HUES6 (cell line): Measurements from ENCODE around the gene MDFI.

Experiments
- H3K27ac ChIP-seq: 2 replicates; pipeline ENCODE4 v1.7.0; 2013; ENCODE audit warnings: low read depth, mild to moderate bottlenecking, low read length, inconsistent platforms
- H3K27me3 ChIP-seq: 2 replicates; pipeline ENCODE4 v1.6.1; 2013; ENCODE audit warnings: low read length; ENCODE audit not compliant: control insufficient read depth, insufficient read depth
- H3K36me3 ChIP-seq: 2 replicates; pipeline ENCODE4 v1.6.1; 2013; ENCODE audit warnings: low read length; ENCODE audit not compliant: control insufficient read depth, insufficient read depth
- H3K4me1 ChIP-seq: 2 replicates; pipeline ENCODE4 v1.6.1; 2013; ENCODE audit warnings: low read length; ENCODE audit not compliant: control insufficient read depth, insufficient read depth
- H3K4me3 ChIP-seq: 2 replicates; pipeline ENCODE4 v1.5.1; 2013; ENCODE audit warnings: low read depth, low read length
- H3K9ac ChIP-seq: one replicate; pipeline ENCODE4 v1.6.1; 2013; ENCODE audit warnings: mild to moderate bottlenecking, low read length
- H3K9me3 ChIP-seq: 2 replicates; pipeline ENCODE4 v1.6.1; 2013; ENCODE audit warnings: low read depth, low read length; ENCODE audit not compliant: control insufficient read depth, insufficient read depth

The MDFI gene

GRCh38 chr6:41638002-41638934, at the start of gene MDFI:
Gene MDFI, plus strand, starts transcription at chr6:41638468. Its CDS starts 282 bp downstream, at chr6:41638750.
- Histone ChIP-seq H3K36me3 (no peaks in the 10 kb centered on the region), H3K4me3 (peak within 1 kb of the TSS; percentile 92), H3K27me3 (peaks cover 62% of the 10 kb centered on the region), H3K9me3 (no peaks in the 10 kb centered on the region), H3K27ac (peak within 1 kb of the TSS; percentile 54; the same call in 1 of the 2 replicates), H3K4me1 (peaks cover 50% of the 10 kb centered on the region), H3K9ac (peak within 1 kb of the TSS; percentile 73)

GRCh38 chr6:41589223-41589622, 49.0 kb upstream of the MDFI start:
- no peaks in the 10 kb centered on the region for H3K9me3 ChIP-seq
- peaks cover 45% of the 10 kb centered on the region for H3K4me1 ChIP-seq
- H3K27ac ChIP-seq = no peak overlapping the region
- H3K27me3 ChIP-seq = peaks cover 41% of the 10 kb centered on the region
- H3K9ac ChIP-seq = no peak overlapping the region
- no peak overlapping the region for H3K4me3 ChIP-seq
- H3K36me3 ChIP-seq = peaks cover 6% of the 10 kb centered on the region

- Histone ChIP-seq H3K27me3 (peaks cover 41% of the 10 kb centered on the region), H3K36me3 (peaks cover 6% of the 10 kb centered on the region), H3K4me1 (peaks cover 38% of the 10 kb centered on the region), H3K9me3 (no peaks in the 10 kb centered on the region), H3K4me3 (no peak overlapping the region), H3K27ac (no peak overlapping the region), H3K9ac (no peak overlapping the region)
Measured at GRCh38 chr6:41589636-41590622, 48.3 kb upstream of the MDFI start.

GRCh38 chr6:41591122-41591521, 47.1 kb upstream of the MDFI start:
- Histone ChIP-seq H3K4me3 (no peak overlapping the region), H3K27me3 (peaks cover 36% of the 10 kb centered on the region), H3K9me3 (no peaks in the 10 kb centered on the region), H3K9ac (no peak overlapping the region), H3K4me1 (peaks cover 29% of the 10 kb centered on the region), H3K36me3 (peaks cover 6% of the 10 kb centered on the region), H3K27ac (no peak overlapping the region)

GRCh38 chr6:41591859-41592502, 46.3 kb upstream of the MDFI start:
- peaks cover 36% of the 10 kb centered on the region for H3K27me3 ChIP-seq
- no peak overlapping the region for H3K27ac ChIP-seq
- no peak overlapping the region for H3K4me3 ChIP-seq
- H3K4me1 ChIP-seq = peaks cover 25% of the 10 kb centered on the region
- H3K9me3 ChIP-seq = no peaks in the 10 kb centered on the region
- H3K9ac ChIP-seq = no peak overlapping the region
- peaks cover 6% of the 10 kb centered on the region for H3K36me3 ChIP-seq

GRCh38 chr6:41593406-41593805, 44.9 kb upstream of the MDFI start:
- Histone ChIP-seq H3K4me1 (peaks cover 20% of the 10 kb centered on the region), H3K9ac (no peak overlapping the region), H3K27ac (no peak overlapping the region), H3K36me3 (peaks cover 6% of the 10 kb centered on the region), H3K4me3 (no peak overlapping the region), H3K9me3 (no peaks in the 10 kb centered on the region), H3K27me3 (peaks cover 32% of the 10 kb centered on the region)

GRCh38 chr6:41593839-41594238, 44.4 kb upstream of the MDFI start:
- Histone ChIP-seq H3K9ac (no peak overlapping the region), H3K36me3 (peaks cover 6% of the 10 kb centered on the region), H3K4me3 (no peak overlapping the region), H3K9me3 (no peaks in the 10 kb centered on the region), H3K27ac (no peak overlapping the region), H3K4me1 (peaks cover 18% of the 10 kb centered on the region), H3K27me3 (peaks cover 28% of the 10 kb centered on the region)

GRCh38 chr6:41594326-41594725, 43.9 kb upstream of the MDFI start:
- peaks cover 25% of the 10 kb centered on the region for H3K27me3 ChIP-seq
- H3K9me3 ChIP-seq = no peaks in the 10 kb centered on the region
- peaks cover 6% of the 10 kb centered on the region for H3K36me3 ChIP-seq
- H3K27ac ChIP-seq = no peak overlapping the region
- H3K9ac ChIP-seq = no peak overlapping the region
- no peak overlapping the region for H3K4me3 ChIP-seq
- peaks cover 16% of the 10 kb centered on the region for H3K4me1 ChIP-seq

GRCh38 chr6:41594766-41595165, 43.5 kb upstream of the MDFI start:
- no peak overlapping the region for H3K9ac ChIP-seq
- H3K4me1 ChIP-seq = peaks cover 16% of the 10 kb centered on the region
- peaks cover 24% of the 10 kb centered on the region for H3K27me3 ChIP-seq
- H3K9me3 ChIP-seq = no peaks in the 10 kb centered on the region
- peaks cover 6% of the 10 kb centered on the region for H3K36me3 ChIP-seq
- H3K4me3 ChIP-seq = no peak overlapping the region
- H3K27ac ChIP-seq = no peak overlapping the region

GRCh38 chr6:41595166-41595565, 43.1 kb upstream of the MDFI start:
- Histone ChIP-seq H3K27ac (no peak overlapping the region), H3K9me3 (no peaks in the 10 kb centered on the region), H3K36me3 (peaks cover 6% of the 10 kb centered on the region), H3K27me3 (peaks cover 24% of the 10 kb centered on the region), H3K4me1 (peaks cover 20% of the 10 kb centered on the region), H3K9ac (no peak overlapping the region), H3K4me3 (no peak overlapping the region)
